Measurements from ENCODE around the gene ADSL. TPM values are rescaled to one million over a fixed set of nuclear protein-coding genes. Genes with fewer than 3 reads are reported as not detected.

ADSL gene
- total RNA-seq (ENCODE audit: unreplicated experiment), result 107 TPM
- long read RNA-seq, full-length matches to known transcripts, result 153 of 180 reads
- long read RNA-seq, partial matches to known transcripts, result 3 of 180 reads
- long read RNA-seq, other reads (novel, unspliced or antisense), result 24 of 180 reads

DNA sequence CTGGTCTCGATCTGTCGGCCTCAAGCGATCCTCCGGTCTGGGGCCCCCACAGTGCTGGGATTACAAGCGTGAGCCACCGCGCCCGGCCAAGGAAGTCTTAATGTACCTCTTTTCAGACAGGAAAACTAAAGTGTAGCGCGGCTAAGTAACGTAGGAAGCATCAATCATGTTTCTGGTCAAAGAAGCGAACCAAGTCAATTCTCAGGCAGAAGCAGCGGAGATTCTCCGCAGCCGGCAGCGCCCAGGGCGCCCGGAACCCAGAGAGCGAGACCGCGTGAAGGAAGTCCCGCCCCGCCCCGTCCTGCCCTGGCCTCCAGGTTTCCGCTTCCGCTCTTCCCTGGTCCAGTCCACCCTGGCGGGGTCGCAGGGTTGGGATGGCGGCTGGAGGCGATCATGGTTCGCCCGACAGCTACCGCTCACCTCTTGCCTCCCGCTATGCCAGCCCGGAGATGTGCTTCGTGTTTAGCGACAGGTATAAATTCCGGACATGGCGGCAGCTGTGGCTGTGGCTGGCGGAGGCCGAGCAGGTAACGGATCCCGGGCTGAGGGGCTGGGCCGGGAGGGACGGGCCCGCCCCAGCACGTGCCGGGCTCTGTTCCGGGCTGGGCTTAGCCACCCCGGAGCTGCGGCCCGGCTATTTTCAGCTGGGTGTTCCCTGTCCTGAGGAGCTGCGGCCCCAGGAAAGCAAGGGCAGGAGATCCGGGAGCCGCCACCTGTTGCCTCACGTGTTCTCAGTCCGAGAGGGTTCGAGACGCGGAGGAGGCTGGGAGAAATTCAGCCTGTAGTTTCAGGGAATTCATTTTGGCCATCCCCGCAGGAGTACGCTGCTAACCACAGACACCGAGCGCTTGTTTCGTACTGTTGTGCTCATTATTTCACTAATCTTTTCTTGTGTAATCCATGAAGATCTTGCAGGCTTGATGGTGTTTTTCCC lies at the start of gene ADSL:
ADSL (plus strand) TSS at position 316 of the 934 bp plus-strand sequence; CDS start at position 375, 59 bp downstream.
- Mint-ChIP-seq H3K4me3 (ENCODE audit: unreplicated experiment) (peak within 1 kb of the TSS; percentile 98), H3K4me1 (ENCODE audit: unreplicated experiment) (peaks cover 25% of the 10 kb centered on the region), H3K27ac (ENCODE audit: unreplicated experiment) (peak within 1 kb of the TSS; percentile 98), H3K36me3 (ENCODE audit: low read depth, unreplicated experiment) (peaks cover 2% of the 10 kb centered on the region), H3K9me3 (ENCODE audit: unreplicated experiment) (no peaks in the 10 kb centered on the region), H3K27me3 (ENCODE audit: unreplicated experiment) (peaks cover 1% of the 10 kb centered on the region)
- peak; percentile 89 for DNase-seq (ENCODE audit: low spot score)
- TF ChIP-seq, protein P1, sequence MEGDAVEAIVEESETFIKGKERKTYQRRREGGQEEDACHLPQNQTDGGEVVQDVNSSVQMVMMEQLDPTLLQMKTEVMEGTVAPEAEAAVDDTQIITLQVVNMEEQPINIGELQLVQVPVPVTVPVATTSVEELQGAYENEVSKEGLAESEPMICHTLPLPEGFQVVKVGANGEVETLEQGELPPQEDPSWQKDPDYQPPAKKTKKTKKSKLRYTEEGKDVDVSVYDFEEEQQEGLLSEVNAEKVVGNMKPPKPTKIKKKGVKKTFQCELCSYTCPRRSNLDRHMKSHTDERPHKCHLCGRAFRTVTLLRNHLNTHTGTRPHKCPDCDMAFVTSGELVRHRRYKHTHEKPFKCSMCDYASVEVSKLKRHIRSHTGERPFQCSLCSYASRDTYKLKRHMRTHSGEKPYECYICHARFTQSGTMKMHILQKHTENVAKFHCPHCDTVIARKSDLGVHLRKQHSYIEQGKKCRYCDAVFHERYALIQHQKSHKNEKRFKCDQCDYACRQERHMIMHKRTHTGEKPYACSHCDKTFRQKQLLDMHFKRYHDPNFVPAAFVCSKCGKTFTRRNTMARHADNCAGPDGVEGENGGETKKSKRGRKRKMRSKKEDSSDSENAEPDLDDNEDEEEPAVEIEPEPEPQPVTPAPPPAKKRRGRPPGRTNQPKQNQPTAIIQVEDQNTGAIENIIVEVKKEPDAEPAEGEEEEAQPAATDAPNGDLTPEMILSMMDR (IDR thresholded peaks at IDR 0.05; ENCODE audit: unreplicated experiment), result no peak

DNA sequence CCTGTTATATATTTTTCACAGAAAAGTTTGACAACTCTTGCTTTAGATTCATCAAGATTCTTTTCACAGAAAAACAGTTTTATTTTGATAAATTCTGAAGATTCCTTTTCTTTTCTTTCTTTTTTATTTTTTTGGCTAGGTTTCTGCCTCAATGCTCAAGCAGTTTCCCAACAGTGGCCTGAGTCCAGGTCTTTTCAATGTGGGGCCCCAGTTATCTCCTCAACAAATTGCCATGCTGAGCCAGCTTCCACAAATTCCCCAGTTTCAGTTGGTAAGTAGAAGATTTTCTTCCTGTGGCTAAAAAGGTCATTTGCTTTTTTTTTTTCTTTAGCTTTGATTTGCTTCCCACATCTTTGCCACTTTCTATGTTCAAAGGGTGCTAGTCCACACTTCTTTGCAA lies 46.0 kb upstream of the ADSL start:
- Mint-ChIP-seq H3K27me3 (ENCODE audit: unreplicated experiment) (peaks cover 3% of the 10 kb centered on the region), H3K9me3 (ENCODE audit: unreplicated experiment) (no peaks in the 10 kb centered on the region), H3K4me1 (ENCODE audit: unreplicated experiment) (no peaks in the 10 kb centered on the region), H3K27ac (ENCODE audit: unreplicated experiment) (no peak overlapping the region), H3K4me3 (ENCODE audit: unreplicated experiment) (no peak overlapping the region), H3K36me3 (ENCODE audit: low read depth, unreplicated experiment) (peaks cover 13% of the 10 kb centered on the region)
- TF ChIP-seq, protein P1 (IDR thresholded peaks at IDR 0.05; ENCODE audit: unreplicated experiment), result no peak
- DNase-seq (ENCODE audit: low spot score), result no peak

DNA sequence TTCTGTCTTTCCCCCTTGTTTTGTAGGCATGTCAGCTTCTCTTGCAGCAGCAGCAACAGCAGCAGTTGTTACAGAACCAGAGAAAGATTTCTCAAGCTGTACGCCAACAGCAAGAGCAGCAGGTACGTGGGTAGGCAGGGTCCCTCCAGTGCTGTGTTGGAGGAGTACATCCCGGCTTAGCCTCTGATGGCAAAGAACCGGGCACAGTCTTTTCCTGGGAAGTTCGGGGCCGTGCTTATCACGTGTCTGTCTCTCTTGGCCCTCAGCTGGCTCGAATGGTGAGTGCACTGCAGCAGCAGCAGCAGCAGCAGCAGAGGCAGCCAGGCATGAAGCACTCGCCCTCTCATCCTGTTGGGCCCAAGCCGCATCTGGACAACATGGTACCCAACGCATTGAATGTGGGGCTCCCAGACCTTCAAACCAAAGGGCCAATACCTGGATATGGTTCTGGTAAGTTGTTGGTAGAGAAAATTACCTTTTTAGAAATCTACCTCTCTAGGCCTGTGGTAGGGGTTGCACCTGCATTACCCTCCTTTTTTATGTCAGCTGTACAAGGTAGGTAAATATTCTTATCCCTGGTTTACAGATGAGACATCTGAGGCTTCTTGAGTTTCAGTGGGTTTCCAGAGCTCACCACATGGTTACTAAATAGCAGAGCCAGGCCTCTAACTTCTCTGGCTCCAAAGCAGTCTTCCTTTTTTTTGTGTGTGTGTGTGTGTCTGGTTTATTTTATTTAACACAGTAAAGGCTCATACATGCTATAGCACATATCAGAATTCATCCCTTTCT lies 45.2 kb upstream of the ADSL start:
- Mint-ChIP-seq H3K9me3 (ENCODE audit: unreplicated experiment) (no peaks in the 10 kb centered on the region), H3K27ac (ENCODE audit: unreplicated experiment) (no peak overlapping the region), H3K27me3 (ENCODE audit: unreplicated experiment) (peaks cover 2% of the 10 kb centered on the region), H3K4me3 (ENCODE audit: unreplicated experiment) (no peak overlapping the region), H3K4me1 (ENCODE audit: unreplicated experiment) (no peaks in the 10 kb centered on the region), H3K36me3 (ENCODE audit: low read depth, unreplicated experiment) (peaks cover 13% of the 10 kb centered on the region)
- no peak for DNase-seq (ENCODE audit: low spot score)
- TF ChIP-seq, protein P1 (IDR thresholded peaks at IDR 0.05; ENCODE audit: unreplicated experiment), result no peak

DNA sequence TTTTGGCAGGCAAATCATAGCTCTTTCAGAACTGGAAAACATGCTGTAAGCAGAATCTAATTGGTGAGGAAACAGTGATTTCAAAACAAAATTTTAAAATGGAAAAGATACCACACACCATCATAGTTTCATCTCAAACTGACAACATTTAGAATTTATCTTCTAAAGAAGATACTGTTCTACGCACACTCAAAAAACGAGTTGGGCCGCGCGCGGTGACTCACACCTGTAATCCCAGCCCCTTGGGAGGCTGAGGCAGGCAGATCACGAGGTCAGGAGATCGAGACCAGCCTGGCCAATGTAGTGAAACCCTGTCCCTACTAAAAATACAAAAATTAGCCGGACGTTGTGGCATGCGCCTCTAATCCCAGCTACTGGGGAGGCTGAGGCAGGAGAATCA lies 44.2 kb upstream of the ADSL start:
- H3K4me1 Mint-ChIP-seq (ENCODE audit: unreplicated experiment), result no peaks in the 10 kb centered on the region
- H3K4me3 Mint-ChIP-seq (ENCODE audit: unreplicated experiment), result no peak overlapping the region
- TF ChIP-seq, protein P1 (IDR thresholded peaks at IDR 0.05; ENCODE audit: unreplicated experiment), result no peak
- DNase-seq (ENCODE audit: low spot score), result no peak
- peaks cover 13% of the 10 kb centered on the region for H3K36me3 Mint-ChIP-seq (ENCODE audit: low read depth, unreplicated experiment)
- no peaks in the 10 kb centered on the region for H3K9me3 Mint-ChIP-seq (ENCODE audit: unreplicated experiment)
- no peak overlapping the region for H3K27ac Mint-ChIP-seq (ENCODE audit: unreplicated experiment)
- H3K27me3 Mint-ChIP-seq (ENCODE audit: unreplicated experiment), result peaks cover 1% of the 10 kb centered on the region
